HEK293 (cell line): ENCODE data around the gene CTH.

Experiments
- CTCF ChIP-seq: fragments of 450-650 bp; formaldehyde crosslinking; IDR thresholded peaks from 2 replicates; pipeline ENCODE4 v1.5.1; 2016; ENCODE audit warnings: missing biosample characterization, missing genetic modification characterization
- ELK4 ChIP-seq: IDR thresholded peaks from 2 replicates; pipeline ENCODE4 v1.6.1; 2011; ENCODE audit warnings: mild to moderate bottlenecking, low read depth, low read length, borderline replicate concordance
- GLI2 ChIP-seq: fragments of 450-650 bp; formaldehyde crosslinking; IDR thresholded peaks from 2 replicates; pipeline ENCODE4; 2017; ENCODE audit warnings: missing biosample characterization, missing genetic modification characterization, low read depth, borderline replicate concordance
- KLF16 ChIP-seq: fragments of 450-650 bp; formaldehyde crosslinking; IDR thresholded peaks from 2 replicates; pipeline ENCODE4 v1.5.1; 2017; ENCODE audit warnings: missing biosample characterization, missing genetic modification characterization
- ZBTB17 ChIP-seq: fragments of 450-650 bp; formaldehyde crosslinking; IDR thresholded peaks from 2 replicates; pipeline ENCODE4 v1.5.1; 2016; ENCODE audit warnings: missing biosample characterization, missing genetic modification characterization
- ZNF114 ChIP-seq: fragments of 450-650 bp; formaldehyde crosslinking; IDR thresholded peaks from 2 replicates; pipeline ENCODE4 v1.5.0; 2017; ENCODE audit warnings: missing biosample characterization, missing genetic modification characterization
- ZNF148 ChIP-seq: fragments of 450-650 bp; formaldehyde crosslinking; IDR thresholded peaks from 2 replicates; pipeline ENCODE4 v1.5.0; 2017; ENCODE audit warnings: missing biosample characterization, missing genetic modification characterization, borderline replicate concordance
- ZNF23 ChIP-seq: fragments of 450-650 bp; formaldehyde crosslinking; IDR thresholded peaks from 2 replicates; pipeline ENCODE4 v1.5.1; 2016; ENCODE audit warnings: missing biosample characterization, missing genetic modification characterization, borderline replicate concordance
- ZNF274 ChIP-seq, 2 experiments: fragments of 200-500 bp in 1 of 2; fragments of 450-650 bp in 1 of 2; sonication (Bioruptor generic) in 1 of 2; formaldehyde crosslinking in 1 of 2; IDR thresholded peaks; 2 replicates each; pipeline versions ENCODE4 v1.5.1 to v1.6.1; 2014 to 2016; ENCODE audit warnings: borderline replicate concordance in 1 of 2, inconsistent platforms in 1 of 2, low read length in 1 of 2, missing biosample characterization in 1 of 2, missing genetic modification characterization in 1 of 2
- ZNF596 ChIP-seq: fragments of 450-650 bp; IDR thresholded peaks from 2 replicates; pipeline ENCODE4 v1.5.0; 2018; ENCODE audit warnings: missing biosample characterization, mild to moderate bottlenecking, missing genetic modification characterization, moderate library complexity
- ZNF843 ChIP-seq: fragments of 450-650 bp; formaldehyde crosslinking; IDR thresholded peaks from 2 replicates; pipeline ENCODE4 v1.5.1; 2016; ENCODE audit warnings: missing biosample characterization, missing genetic modification characterization

- TF ChIP-seq ZNF843 (tag by site-specific recombination) (no peak), ZNF148 (tag by site-specific recombination) (no peak), CTCF (tag by site-specific recombination) (no peak), ZNF114 (tag by site-specific recombination) (no peak), ZNF274 (IDR thresholded peaks at IDR 0.05; ENCODE audit: low read length) (no peak), ZNF274 (tag by site-specific recombination; IDR thresholded peaks at IDR 0.05; ENCODE audit: borderline replicate concordance) (no peak), ZNF596 (tag by site-specific recombination) (no peak), ZBTB17 (no peak), ZNF23 (no peak), GLI2 (tag by site-specific recombination) (no peak), KLF16 (tag by site-specific recombination) (no peak), ELK4 (no peak)
Observed at GRCh38 chr1:70382682-70383081, 28.4 kb upstream of the CTH start.
